Transverse colon (tissue), 4 donors: ENCODE data around the gene BLM. TPM values are rescaled to one million over a fixed set of nuclear protein-coding genes. Genes with fewer than 3 reads are reported as not detected.

Experiments
- DNase-seq: peaks from one replicate; pipeline ENCODE4 v3.0.0-alpha.2; 2019
- H3K27ac ChIP-seq, 4 donors: fragments of 200-600 bp; sonication (generic); 2 replicates each; pipeline ENCODE4 v1.5.1; 2016 to 2018; ENCODE audit warnings: inconsistent platforms in 4 of 4
- H3K27me3 ChIP-seq: fragments of 200-600 bp; sonication (generic); 2 replicates; pipeline ENCODE4 v1.5.1; 2017; ENCODE audit warnings: inconsistent platforms
- H3K36me3 ChIP-seq, 4 donors: fragments of 200-600 bp; sonication (generic); 2 replicates each; pipeline ENCODE4 v1.5.1; 2017 to 2019; ENCODE audit warnings: inconsistent platforms in 4 of 4
- H3K4me1 ChIP-seq, 4 donors: fragments of 200-600 bp; sonication (generic); 2 replicates each; pipeline ENCODE4 v1.5.1; 2017 to 2020; ENCODE audit warnings: inconsistent platforms in 4 of 4
- H3K4me3 ChIP-seq, 4 donors: fragments of 200-600 bp; sonication (generic); 1 replicate in 1 of 4; 2 replicates in 3 of 4; pipeline versions ENCODE4 v1.5.1 to v1.6.1; 2017 to 2019; ENCODE audit warnings: inconsistent platforms in 4 of 4
- H3K9me3 ChIP-seq, 2 donors: fragments of 200-600 bp; sonication (generic); 2 replicates each; pipeline ENCODE4 v1.5.1; 2017 to 2019; ENCODE audit warnings: inconsistent platforms in 2 of 2
- CTCF ChIP-seq, 5 experiments: fragments of 200-600 bp in 3 of 5; fragments of 450-650 bp in 2 of 5; sonication (generic) in 3 of 5; IDR thresholded peaks; 1 replicate in 2 of 5; 2 replicates in 3 of 5; pipeline ENCODE4 v1.5.1; 2016 to 2017; ENCODE audit warnings: antibody characterized with exemption in 5 of 5, inconsistent platforms in 3 of 5, mild to moderate bottlenecking in 2 of 5, moderate library complexity in 1 of 5
- EP300 ChIP-seq: sonication (generic); formaldehyde crosslinking; IDR thresholded peaks from one replicate; pipeline ENCODE4 v1.6.1; 2017; ENCODE audit warnings: antibody characterized with exemption, low read depth
- POLR2A ChIP-seq: fragments of 450-650 bp; IDR thresholded peaks from one replicate; pipeline ENCODE4 v1.6.1; 2016; ENCODE audit warnings: antibody characterized with exemption, mild to moderate bottlenecking, moderate library complexity
- POLR2AphosphoS5 ChIP-seq, 3 donors: sonication (generic); formaldehyde crosslinking; IDR thresholded peaks; one replicate each; pipeline ENCODE4 v1.6.1; 2016; ENCODE audit warnings: antibody characterized with exemption in 3 of 3
- WGBS, 2 donors: methylation state at CpG; one replicate each; pipeline ENCODE4 v1.1.5; 2018; ENCODE audit warnings: low coverage in 1 of 2; 5-methylcytosine and 5-hydroxymethylcytosine counted together
- in situ Hi-C, 4 donors: fragments of 200-750 bp; cut with MboI; loops; one replicate each; pipeline versions ENCODE4 v1.15.0 to v1.15.1; 2017; ENCODE audit warnings: low sequenced_read_pairs in 3 of 4, low pct_ligation_motif_present in 1 of 4, low pct_unique_long_range_greater_than_20kb in 1 of 4
- intact Hi-C: fragments of 100-400 bp; cut with DNase I; formaldehyde crosslinking; loops from one replicate; pipeline ENCODE4 v1.15.1; 2023; ENCODE audit warnings: low total_unique reads
- total RNA-seq, 4 donors: library from RNA; depleted of rRNA; stranded (reverse); fragments of >200 nt; gene quantifications; one replicate each; pipeline ENCODE4 v1.1.0, GENCODE V29; 2016

BLM gene
- total RNA-seq, 4 donors from 2014 or later: 1.5 to 6.4 (median 2.0) TPM

GRCh38 chr15:90818251-90819210 is 101.4 kb downstream of the BLM start:
- Histone ChIP-seq H3K36me3 (no peaks in the 10 kb centered on the region), H3K27ac (peak overlapping the region in 1 of 4 donors; percentile 1), H3K4me1 (peaks cover 0 to 20% (median 9%) of the 10 kb centered on the region in 4 donors), H3K27me3 (no peaks in the 10 kb centered on the region), H3K4me3 (no peak overlapping the region), H3K9me3 (no peaks in the 10 kb centered on the region)
- intact Hi-C loops: no loop called here
- TF ChIP-seq EP300: no peak
- no peak for TF ChIP-seq POLR2A
- no peak for TF ChIP-seq CTCF (IDR thresholded peaks at IDR 0.05)
- no peak for TF ChIP-seq POLR2AphosphoS5 (IDR thresholded peaks at IDR 0.05)
- WGBS, 2 donors: 67% methylated on average over 26 of the region's 26 CpGs; no CpG with 5 or more reads in 1 of the 2 donors
- DNase-seq: no peak
- in situ Hi-C loops: no loop called here

GRCh38 chr15:90819390-90819789 is 102.2 kb downstream of the BLM start:
- in situ Hi-C loops: no loop called here
- WGBS, 2 donors: 97% methylated on average over 6 of the region's 6 CpGs; no CpG with 5 or more reads in 1 of the 2 donors

GRCh38 chr15:90819850-90820249 is 102.7 kb downstream of the BLM start:
- H3K27me3 ChIP-seq: no peaks in the 10 kb centered on the region
- in situ Hi-C loops (no loop called here), intact Hi-C loops (no loop called here)
- WGBS, 2 donors: 65% methylated on average over 4 of the region's 12 CpGs; no CpG with 5 or more reads in 1 of the 2 donors
- no peak overlapping the region for H3K27ac ChIP-seq
- peaks cover 0 to 25% (median 0%) of the 10 kb centered on the region in 4 donors for H3K4me1 ChIP-seq
- DNase-seq: no peak
- no peaks in the 10 kb centered on the region for H3K36me3 ChIP-seq
- TF ChIP-seq CTCF (IDR thresholded peaks at IDR 0.05) (no peak), POLR2AphosphoS5 (IDR thresholded peaks at IDR 0.05) (no peak), EP300 (no peak), POLR2A (no peak)
- no peaks in the 10 kb centered on the region for H3K9me3 ChIP-seq
- H3K4me3 ChIP-seq: no peak overlapping the region

More at GRCh38 chr15:90819390-90819789, 102.2 kb downstream of the BLM start:
- H3K36me3 ChIP-seq: no peaks in the 10 kb centered on the region
- H3K4me1 ChIP-seq: peaks cover 0 to 24% (median 2%) of the 10 kb centered on the region in 4 donors
- H3K9me3 ChIP-seq: no peaks in the 10 kb centered on the region
- no peak overlapping the region for H3K27ac ChIP-seq
- intact Hi-C loops: no loop called here
- TF ChIP-seq POLR2A (no peak), POLR2AphosphoS5 (IDR thresholded peaks at IDR 0.05) (no peak)
- H3K27me3 ChIP-seq: no peaks in the 10 kb centered on the region
- no peak overlapping the region for H3K4me3 ChIP-seq
- DNase-seq: no peak

GRCh38 chr15:90820481-90820880 is 103.3 kb downstream of the BLM start:
- no peaks in the 10 kb centered on the region for H3K27me3 ChIP-seq
- intact Hi-C loops (no loop called here), in situ Hi-C loops (no loop called here)
- TF ChIP-seq EP300: no peak
- no peak for TF ChIP-seq CTCF (IDR thresholded peaks at IDR 0.05)
- no peak for TF ChIP-seq POLR2AphosphoS5 (IDR thresholded peaks at IDR 0.05)
- TF ChIP-seq POLR2A: no peak
- H3K4me3 ChIP-seq: no peak overlapping the region
- 89% methylated on average over 7 of the region's 7 CpGs; no CpG with 5 or more reads in 1 of the 2 donors for WGBS, 2 donors
- no peak for DNase-seq
- no peak overlapping the region for H3K27ac ChIP-seq
- H3K36me3 ChIP-seq: no peaks in the 10 kb centered on the region
- no peaks in the 10 kb centered on the region for H3K9me3 ChIP-seq
- peaks cover 0 to 25% (median 0%) of the 10 kb centered on the region in 4 donors for H3K4me1 ChIP-seq
